Pancreas (tissue), 10 donors: ENCODE results near the gene RMRP. TPM values are rescaled to one million over a fixed set of nuclear protein-coding genes. Genes with fewer than 3 reads are reported as not detected.

ENCODE experiments used
- ATAC-seq, 4 donors: fragments of 200-7000 bp; cut with Tn5 transposase; one replicate each; pipeline versions ENCODE4 v1.8.0 to v1.9.1; 2020; ENCODE audit warnings: mild to moderate bottlenecking in 4 of 4, moderate library complexity in 4 of 4
- DNase-seq, 6 donors: peaks; one replicate each; pipeline ENCODE4 v3.0.0-alpha.2; 2020
- FAIRE-seq: peaks from 2 replicates; lab custom pipeline; 2012; peaks lifted over from hg19 to GRCh38; lab: Jason Lieb, UNC
- H3K27ac ChIP-seq, 4 donors: fragments of 200-600 bp; sonication (generic); 1 replicate in 3 of 4; 2 replicates in 1 of 4; pipeline versions ENCODE4 v1.5.0 to v1.8.0; 2020
- H3K27me3 ChIP-seq, 4 donors: fragments of 200-600 bp; one replicate each; pipeline ENCODE4 v1.8.0; 2021
- H3K36me3 ChIP-seq, 3 donors: fragments of 200-600 bp; sonication (generic) in 1 of 3; one replicate each; pipeline versions ENCODE4 v1.5.0 to v1.8.0; 2020 to 2021
- H3K4me1 ChIP-seq, 3 donors: fragments of 200-600 bp; one replicate each; pipeline ENCODE4 v1.8.0; 2021
- H3K4me3 ChIP-seq, 4 donors: fragments of 200-600 bp; sonication (generic) in 2 of 4; one replicate each; pipeline versions ENCODE4 v1.5.0 to v1.8.0; 2020 to 2021
- H3K9me3 ChIP-seq, 4 donors: fragments of 200-600 bp; one replicate each; pipeline ENCODE4 v1.8.0; 2021
- WGBS, 2 donors: extraction: QIAGEN DNeasy Blood & Tissue Kit; methylation state at CpG; one replicate each; pipeline ENCODE4 v1.1.7; 2013; 5-methylcytosine and 5-hydroxymethylcytosine counted together
- intact Hi-C, 3 donors: fragments of 100-400 bp; cut with DNase I; formaldehyde crosslinking; loops; one replicate each; pipeline versions ENCODE4 v1.11.1 to v1.14.2; 2022
- polyA plus RNA-seq, 2 donors: library from polyadenylated mRNA; stranded (reverse); fragments of 200-250 nt; gene quantifications; one replicate each; pipeline ENCODE4 v1.2.3, GENCODE V29; 2013
- total RNA-seq, 6 donors: library from RNA; stranded (reverse); fragmentation: NEBNext Ultra II Directional in 4 of 6; extraction: Animal tissue kit (Norgen Biotek cat#: 25700) in 4 of 6; gene quantifications; one replicate each; pipeline versions ENCODE4 v1.2.1 to v1.2.4, GENCODE V29; 2021 to 2023
- TF ChIP-seq, protein P1 (sequence below), 4 donors: fragments of 200-600 bp; sonication (generic) in 3 of 4; IDR thresholded peaks; one replicate each; pipeline versions ENCODE4 v1.5.0 to v1.8.0; 2021; ENCODE audit warnings: antibody characterized with exemption in 4 of 4
- donor health status: healthy with polysubstance abuse.
- donor health status: DM: no; HTN: no; CAD: no; lungs with moderate emphysema.
- donor health status: DM: no; HTN: no; CAD: no.
- donor health status: control.
- donor health status: control.
- donor health status: Bipolar disorder and iron deficiency.
- donor health status: DM: yes; HTN: yes; CAD: no.
- donor health status: DM: no; HTN: no; CAD: no.
- donor health status: DM: no; HTN: no; CAD: no.
- donor health status: DM: yes; HTN: yes; CAD: no.

RMRP gene
- total and polyA plus RNA-seq, 8 donors = 80.5 to 15,171 (median 9,544) TPM

DNA sequence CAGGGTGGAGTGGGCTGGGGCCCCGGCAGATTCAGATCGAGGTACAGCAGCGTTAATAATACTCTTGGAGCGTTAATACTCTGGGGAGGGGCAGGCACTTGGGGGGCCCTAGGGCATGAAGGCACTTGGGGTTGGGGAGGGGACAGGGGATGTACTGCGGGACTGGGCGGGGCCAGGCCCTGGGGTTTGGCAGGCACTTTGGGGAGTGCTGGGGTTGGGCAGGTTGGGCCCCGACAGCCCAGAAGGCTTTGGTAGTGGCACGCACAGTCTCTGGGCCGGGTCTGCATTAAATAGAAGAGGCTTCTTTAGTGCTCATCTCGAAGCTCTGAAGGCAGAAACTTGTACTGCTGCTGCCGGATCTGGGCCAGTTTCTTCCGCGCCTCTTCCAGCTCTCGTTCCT, 39.7 kb upstream of the RMRP start:
- DNase-seq (peak in 2 of 6 donors; percentile 55 to 72), ATAC-seq (no peak), FAIRE-seq (no peak)
- TF ChIP-seq, protein P1, sequence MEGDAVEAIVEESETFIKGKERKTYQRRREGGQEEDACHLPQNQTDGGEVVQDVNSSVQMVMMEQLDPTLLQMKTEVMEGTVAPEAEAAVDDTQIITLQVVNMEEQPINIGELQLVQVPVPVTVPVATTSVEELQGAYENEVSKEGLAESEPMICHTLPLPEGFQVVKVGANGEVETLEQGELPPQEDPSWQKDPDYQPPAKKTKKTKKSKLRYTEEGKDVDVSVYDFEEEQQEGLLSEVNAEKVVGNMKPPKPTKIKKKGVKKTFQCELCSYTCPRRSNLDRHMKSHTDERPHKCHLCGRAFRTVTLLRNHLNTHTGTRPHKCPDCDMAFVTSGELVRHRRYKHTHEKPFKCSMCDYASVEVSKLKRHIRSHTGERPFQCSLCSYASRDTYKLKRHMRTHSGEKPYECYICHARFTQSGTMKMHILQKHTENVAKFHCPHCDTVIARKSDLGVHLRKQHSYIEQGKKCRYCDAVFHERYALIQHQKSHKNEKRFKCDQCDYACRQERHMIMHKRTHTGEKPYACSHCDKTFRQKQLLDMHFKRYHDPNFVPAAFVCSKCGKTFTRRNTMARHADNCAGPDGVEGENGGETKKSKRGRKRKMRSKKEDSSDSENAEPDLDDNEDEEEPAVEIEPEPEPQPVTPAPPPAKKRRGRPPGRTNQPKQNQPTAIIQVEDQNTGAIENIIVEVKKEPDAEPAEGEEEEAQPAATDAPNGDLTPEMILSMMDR (IDR thresholded peaks at IDR 0.05) = no peak
- H3K4me3 ChIP-seq = no peak overlapping the region
- H3K9me3 ChIP-seq = no peaks in the 10 kb centered on the region
- H3K27me3 ChIP-seq = no peaks in the 10 kb centered on the region
- peaks cover 0 to 14% (median 12%) of the 10 kb centered on the region in 3 donors for H3K4me1 ChIP-seq
- peaks cover 2 to 51% (median 34%) of the 10 kb centered on the region in 3 donors for H3K36me3 ChIP-seq
- WGBS, 2 donors = 89 to 91% methylated on average over 14 of the region's 14 CpGs
- intact Hi-C loops = no loop called here
- peak overlapping the region in 1 of 4 donors; percentile 40 for H3K27ac ChIP-seq

DNA sequence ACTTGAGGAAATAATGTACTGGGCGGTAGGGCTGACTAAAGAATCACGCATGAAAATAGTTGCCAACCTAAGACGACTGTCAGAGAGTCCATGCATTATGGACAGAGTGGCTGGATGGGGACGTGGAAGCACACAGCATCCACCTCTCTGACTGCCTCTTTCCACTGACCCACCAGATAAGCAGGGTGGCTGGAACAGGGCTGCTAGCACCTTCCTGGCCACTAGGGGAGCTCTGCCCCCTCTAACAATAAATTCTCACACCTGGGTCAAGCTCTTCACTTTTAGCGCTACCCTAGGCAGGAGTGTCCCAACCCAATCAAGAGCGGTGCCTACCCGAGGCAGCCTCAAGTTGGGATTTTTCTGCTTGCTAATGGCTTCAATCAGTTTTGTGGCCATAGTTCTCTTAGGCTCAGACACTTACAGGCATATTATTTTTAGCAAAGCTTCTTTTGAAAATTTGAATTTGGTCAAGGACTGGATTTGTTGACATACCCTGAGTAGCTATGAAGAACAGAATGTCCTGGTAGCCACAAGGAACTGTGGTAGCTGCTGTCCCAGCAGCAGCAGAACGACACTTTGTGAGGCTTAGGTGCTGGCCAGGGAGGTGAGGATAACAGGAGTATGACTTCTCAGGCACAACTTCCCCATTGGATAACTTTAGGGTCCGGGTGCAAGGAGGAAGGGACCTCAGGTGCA, 38.8 kb upstream of the RMRP start:
- Histone ChIP-seq H3K36me3 (peaks cover 2 to 43% (median 26%) of the 10 kb centered on the region in 3 donors), H3K4me3 (no peak overlapping the region), H3K27me3 (no peaks in the 10 kb centered on the region), H3K9me3 (no peaks in the 10 kb centered on the region), H3K4me1 (peaks cover 0 to 14% (median 12%) of the 10 kb centered on the region in 3 donors), H3K27ac (peak overlapping the region; percentile 38 to 67 (median 44))
- ATAC-seq = peak; percentile 71 to 91 (median 84)
- intact Hi-C loops = no loop called here
- TF ChIP-seq, protein P1 (IDR thresholded peaks at IDR 0.05) = peak; percentile 82 to 95 (median 91)
- no peak for FAIRE-seq
- peak; percentile 60 to 80 (median 75) for DNase-seq
- WGBS, 2 donors = 23 to 24% methylated on average over 9 of the region's 9 CpGs

DNA sequence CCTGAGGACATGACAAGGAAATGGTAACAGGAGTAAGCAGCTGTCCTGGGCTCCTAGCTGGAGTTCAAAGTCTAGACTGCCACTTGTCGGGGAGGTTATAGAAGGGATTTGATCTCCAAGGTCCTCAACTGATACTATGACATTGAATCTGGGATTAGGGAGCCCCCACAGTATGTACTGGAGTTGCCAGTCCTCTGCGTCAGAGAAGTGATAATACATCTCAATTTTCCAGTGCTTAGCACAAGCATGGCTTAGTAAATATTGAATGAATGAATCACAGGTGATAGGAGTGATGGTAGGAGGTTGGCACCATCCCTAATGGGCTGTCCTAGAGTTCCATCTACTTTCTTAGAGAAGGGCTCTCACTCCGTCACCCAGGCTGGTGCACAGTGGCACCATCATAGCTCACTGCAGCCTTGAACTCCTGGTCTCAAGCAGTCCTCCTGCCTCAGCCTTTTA, 38.2 kb upstream of the RMRP start:
- no peaks in the 10 kb centered on the region for H3K27me3 ChIP-seq
- WGBS, 2 donors = 33 to 38% methylated on average over 3 of the region's 3 CpGs
- FAIRE-seq (no peak), ATAC-seq (peak; percentile 67 to 87 (median 79)), DNase-seq (peak in 4 of 6 donors; percentile 48 to 87 (median 64))
- TF ChIP-seq, protein P1 (IDR thresholded peaks at IDR 0.05) = no peak
- H3K4me1 ChIP-seq = peaks cover 0 to 18% (median 12%) of the 10 kb centered on the region in 3 donors
- H3K9me3 ChIP-seq = no peaks in the 10 kb centered on the region
- intact Hi-C loops = no loop called here
- no peak overlapping the region for H3K4me3 ChIP-seq
- peak overlapping the region; percentile 38 to 67 (median 44) for H3K27ac ChIP-seq
- peaks cover 2 to 36% (median 25%) of the 10 kb centered on the region in 3 donors for H3K36me3 ChIP-seq

DNA sequence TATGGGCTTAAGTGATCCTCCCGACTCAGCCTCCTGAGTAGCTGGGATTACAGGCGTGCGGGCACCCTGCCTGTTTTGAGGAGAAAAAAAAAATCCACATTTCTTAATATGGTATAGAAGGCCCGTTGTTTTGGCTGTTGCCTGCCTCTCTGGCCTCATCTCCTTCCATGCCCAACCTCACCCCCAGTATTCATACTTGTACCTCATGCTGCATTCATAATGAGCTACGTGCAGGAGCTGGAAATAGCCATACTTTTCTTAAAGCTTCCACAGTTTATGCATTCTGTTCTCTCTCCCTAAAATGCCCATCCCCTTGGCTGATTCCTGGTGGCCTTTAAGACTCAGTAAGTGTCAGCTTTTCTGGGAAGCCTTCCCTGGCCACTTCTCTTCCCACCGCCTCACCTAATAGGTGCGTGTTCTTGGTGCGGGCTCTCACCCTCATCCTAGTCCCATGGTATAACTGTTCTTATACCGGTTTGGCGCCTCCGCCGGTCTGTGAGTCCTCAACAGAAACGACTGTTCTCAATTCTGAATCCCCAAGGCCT, 34.0 kb upstream of the RMRP start:
- H3K36me3 ChIP-seq = no peaks in the 10 kb centered on the region
- intact Hi-C loops = no loop called here
- H3K9me3 ChIP-seq = no peaks in the 10 kb centered on the region
- H3K27ac ChIP-seq = no peak overlapping the region
- TF ChIP-seq, protein P1 (IDR thresholded peaks at IDR 0.05) = no peak
- H3K4me1 ChIP-seq = peaks cover 0 to 15% (median 12%) of the 10 kb centered on the region in 3 donors
- no peak overlapping the region for H3K4me3 ChIP-seq
- no peaks in the 10 kb centered on the region for H3K27me3 ChIP-seq
- no peak for ATAC-seq
- 85 to 87% methylated on average over 13 of the region's 13 CpGs for WGBS, 2 donors
- no peak for FAIRE-seq
- DNase-seq = no peak
